ENCODE measurements around the gene SYN1.

- TF ChIP-seq CTCF (IDR thresholded peaks at IDR 0.05) (no peak), POLR2A (IDR thresholded peaks at IDR 0.05) (no peak), POLR2AphosphoS5 (IDR thresholded peaks at IDR 0.05) (no peak)
These were observed 27.0 kb upstream of the SYN1 start for GRCh38 chrX:47646636-47647035.
